Fibroblast of skin of abdomen (primary cell): ENCODE data around the gene SOX6.

Source experiments
- DNase-seq: peaks from one replicate; pipeline ENCODE4 v3.0.0-alpha.2; 2013

The SOX6 gene

DNA sequence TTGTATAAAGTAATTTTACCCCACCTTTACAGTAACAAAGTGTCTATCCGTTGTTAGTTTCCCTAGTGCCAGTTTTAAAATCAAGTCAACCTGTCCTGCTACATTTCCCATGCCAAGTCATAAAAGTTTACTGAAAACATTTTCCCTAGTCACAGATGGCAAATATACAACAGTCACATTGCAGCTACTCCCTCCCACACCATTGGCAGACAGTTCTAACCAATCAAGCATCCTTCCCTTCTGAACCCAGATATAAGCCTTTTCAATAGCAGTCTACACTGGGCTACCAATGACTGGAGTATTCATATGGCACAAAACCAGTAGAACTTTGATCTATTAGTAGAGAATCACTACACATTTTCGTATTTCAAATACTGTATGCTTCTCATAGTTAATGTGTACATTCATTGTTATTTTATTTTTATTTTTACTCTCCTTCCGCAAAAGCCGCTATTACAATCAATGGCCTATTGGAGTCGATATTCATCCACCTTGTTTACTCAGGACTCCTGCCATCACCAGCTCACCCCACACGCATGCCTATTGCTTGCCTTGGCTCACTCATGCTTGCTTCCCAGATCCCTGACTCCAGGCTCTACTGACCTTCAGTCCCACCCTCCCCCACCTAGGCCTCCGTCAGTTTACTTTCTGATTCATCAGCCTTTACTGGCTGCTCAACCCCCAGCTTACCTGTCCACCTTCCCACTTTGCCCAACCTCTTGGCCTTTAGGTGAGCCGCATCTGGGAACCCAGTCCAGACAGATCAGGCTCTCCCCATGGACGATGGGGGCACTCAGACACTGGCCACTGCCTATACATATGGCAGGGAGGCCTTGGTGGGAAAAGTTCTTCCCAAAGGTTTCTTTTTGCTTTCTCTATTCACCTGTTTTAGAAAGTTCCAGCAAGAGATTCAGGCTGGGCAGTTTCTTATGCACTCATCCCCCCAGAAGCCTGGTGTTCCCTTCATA, 408.4 kb downstream of the SOX6 start:
- DNase-seq, result no peak

DNA sequence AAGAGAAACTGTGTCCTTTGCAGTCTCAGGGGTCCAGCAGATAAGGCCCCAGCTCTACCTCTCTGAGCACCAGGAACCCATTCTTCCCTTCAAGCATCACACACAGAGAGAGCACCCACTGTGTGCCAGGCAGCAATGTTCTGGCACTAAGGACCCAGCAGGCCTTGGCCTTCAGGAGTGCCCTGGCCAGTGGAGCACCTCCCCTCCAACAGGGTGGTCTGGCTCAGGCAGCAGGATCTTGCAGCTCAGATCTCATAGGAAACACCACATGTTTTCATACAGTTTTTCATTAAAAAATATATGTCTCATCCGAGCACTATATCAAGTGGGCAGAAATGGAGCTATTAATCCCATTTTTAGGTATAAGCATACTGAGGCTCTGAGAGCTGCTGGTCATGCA, 410.6 kb downstream of the SOX6 start:
- no peak for DNase-seq

DNA sequence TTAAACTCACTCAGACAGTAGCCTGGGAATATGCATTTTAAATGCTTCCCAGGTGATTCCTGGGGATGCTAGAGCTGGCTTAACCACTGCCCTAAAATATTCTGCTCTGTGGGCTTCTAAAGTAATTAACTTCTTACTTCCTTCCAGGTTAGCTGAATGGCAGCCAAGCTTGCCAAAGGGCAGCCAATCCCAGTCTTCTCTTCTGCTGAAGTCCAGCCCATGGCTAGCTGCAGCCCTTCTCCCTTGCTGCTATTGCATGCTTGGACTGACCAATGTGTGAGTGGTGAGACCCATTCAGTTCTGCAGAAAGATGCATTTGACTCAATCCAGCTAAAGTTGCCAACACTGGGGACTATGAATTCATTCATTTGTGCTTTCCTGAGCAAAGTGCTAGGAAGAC, 411.9 kb downstream of the SOX6 start:
- no peak for DNase-seq

DNA sequence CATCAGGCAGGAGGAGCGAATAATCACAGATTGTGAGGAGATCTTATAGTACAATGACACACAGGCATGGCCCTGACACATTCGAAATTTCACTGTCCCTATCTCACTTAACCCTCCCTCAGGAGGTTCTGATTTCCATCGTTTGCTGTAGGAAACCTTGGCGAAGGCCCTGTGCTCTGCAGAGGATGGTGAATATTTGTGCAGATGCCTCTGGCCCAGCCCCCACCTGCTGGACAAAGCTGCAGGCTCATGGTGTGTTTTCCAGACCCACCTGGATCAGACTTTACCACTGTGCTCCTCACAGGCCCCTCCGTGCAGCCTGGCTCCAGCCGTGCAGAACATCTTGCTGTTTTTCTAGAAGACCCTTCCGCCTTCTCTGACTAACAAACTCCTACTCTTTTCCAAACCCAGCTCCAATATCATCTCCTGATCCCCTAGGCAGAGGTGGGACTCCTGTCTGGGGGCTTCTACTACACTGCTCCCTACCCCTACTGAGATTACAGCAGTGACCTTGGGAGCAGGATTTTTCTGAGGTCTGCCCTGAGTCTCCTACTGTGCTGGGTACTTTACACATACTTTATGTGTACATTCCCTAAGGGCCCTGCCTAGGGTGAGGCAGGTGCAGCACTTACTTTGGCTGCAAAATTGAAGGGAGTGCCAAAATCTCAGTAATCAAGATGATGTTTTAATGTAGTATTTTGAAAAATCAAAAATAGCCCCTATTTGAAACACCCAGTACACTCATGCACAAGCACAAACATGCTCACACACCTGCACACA, 412.7 kb downstream of the SOX6 start:
- DNase-seq, result no peak

DNA sequence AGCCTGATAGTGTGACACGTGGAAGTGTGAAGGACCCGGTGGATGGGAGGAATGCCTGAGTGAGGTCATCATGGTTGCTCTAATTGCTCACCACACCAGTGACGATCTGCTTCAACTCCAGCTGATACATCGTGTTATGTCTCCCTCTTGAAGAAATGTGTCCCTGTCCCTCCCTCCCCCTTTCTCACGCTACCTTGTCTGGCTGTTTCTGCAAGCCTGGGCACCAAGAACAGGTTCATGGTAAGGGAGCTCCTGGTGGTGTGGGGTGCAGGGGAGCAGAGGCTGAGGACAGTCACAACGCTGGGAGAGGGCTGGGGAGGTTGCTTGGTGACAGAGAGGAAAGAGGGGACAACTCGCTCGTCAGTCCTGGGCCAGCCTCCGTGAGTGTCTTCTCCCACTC, 413.4 kb downstream of the SOX6 start:
- no peak for DNase-seq

DNA sequence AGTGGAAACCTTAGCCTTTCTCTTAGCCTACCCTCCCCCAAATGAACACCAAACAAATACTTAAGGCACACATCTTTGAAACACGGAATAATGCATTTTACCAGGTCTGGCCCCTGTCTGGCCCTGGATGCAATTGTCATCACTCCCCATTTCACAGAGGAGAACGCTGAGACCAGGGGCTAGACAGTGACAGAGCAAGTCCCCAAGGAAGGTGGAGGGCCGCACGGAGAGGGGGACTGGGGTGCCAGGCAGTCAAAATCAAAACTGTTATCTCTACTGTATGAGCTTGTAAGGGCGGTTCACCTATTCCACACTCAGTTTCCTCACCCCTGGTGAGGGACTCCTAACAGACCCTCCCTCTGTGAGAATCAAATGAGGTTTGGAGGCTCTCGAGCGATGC, 414.2 kb downstream of the SOX6 start:
- no peak for DNase-seq

DNA sequence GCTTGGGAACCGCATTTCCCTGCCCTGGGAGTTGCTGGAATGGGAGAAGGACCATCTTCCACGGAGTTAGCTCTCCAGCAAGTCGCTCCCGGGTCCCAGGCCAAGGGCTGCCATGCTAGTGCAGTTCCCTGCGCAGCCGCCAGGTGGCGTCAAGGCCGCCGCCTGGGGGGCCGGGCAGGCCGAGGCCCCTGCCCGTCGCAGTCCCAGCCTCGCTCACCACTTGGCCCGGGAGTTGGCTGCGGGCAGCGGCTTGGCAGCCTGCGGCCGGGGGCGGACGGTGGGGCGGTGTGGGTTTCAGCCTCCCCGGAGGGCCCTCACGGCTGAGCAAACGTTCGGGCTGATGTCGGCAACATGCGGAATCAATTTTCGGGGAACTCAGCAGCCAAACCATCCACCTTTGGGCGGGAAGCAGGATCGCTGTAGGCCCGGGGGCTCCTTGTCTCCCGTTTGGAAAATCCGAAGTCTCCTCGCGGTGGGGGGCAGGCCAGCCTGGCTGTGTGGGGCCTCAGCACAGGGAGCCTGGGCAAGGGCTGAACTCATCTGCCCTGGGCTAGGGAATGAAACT, 415.1 kb downstream of the SOX6 start:
- peak; percentile 70 for DNase-seq

DNA sequence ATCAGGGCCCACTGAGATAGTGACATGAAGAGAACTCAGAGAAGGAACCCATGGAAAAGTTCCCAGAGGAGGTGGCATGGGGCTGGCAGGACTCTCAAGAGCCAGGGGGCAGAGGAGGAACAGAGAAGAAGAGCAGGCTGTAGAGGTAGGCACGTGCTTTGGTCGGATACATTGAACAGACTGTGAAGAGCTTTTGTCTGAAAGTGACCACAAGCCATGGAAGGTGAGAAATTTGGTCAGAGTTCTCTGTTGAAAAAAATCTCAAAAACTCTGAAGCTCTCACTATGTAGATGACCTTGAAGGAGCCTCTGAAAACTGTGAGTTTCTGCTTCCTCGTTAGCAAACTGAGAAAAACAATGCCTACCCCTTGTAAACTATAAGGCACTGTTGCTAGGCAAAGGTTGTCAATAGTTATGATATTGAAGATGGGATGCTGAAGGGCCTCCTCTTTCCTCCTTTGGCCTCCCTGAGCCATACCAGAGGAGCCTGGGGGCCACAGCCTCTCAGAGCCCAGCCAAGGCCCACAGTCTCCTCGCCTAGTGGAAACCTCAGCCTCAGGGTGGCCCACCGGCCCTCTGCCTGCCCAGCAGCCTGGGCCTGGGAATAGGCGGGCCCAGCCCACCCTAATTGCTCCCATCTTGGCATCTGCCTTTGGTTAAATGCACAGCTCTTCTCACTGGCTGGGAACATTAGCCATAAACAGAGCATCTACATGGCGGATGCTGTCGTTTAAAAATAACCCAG, 415.7 kb downstream of the SOX6 start:
- DNase-seq, result no peak

DNA sequence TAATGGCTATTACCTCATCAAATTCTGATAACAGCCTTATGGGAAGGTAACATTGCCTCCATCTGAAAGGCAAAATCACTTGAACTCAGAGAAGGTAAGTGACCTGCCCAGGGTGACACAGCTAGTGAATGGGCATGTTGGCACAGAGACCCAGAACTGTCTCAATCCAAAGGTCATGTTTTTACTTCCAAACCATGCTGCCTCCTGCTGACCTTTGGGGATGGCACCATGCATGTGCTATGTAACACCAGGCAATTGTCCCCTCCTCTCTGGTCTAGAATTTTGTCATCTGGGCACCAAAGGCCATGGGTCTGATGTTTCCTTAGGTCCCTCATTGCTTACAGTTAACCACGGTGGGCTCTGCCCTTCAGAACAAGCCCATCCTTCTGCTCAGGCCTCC, 417.4 kb downstream of the SOX6 start:
- no peak for DNase-seq

DNA sequence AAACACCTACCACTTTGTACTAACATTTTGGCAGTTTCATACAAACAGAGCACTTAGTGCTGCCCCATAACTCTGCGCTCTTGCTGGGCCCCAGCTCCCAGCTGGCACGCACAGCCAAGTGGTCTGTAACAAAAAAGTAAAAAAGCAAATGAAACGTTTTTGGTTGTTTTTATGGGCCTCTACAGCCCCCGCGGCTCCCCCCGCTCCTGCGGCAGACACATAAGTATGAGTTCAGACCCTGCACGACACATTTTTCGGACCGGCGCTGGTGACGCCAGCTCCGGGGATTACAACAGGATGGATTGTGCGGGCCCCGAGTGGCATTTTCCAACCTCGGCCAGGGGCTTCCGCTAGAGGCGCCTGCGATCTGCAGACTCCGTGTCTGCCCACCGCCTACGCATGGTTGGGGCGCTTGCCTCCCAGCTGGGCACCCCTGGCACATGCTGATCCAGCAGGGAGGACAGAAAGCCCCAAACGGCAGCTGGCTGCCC, 418.2 kb downstream of the SOX6 start:
- DNase-seq, result no peak

DNA sequence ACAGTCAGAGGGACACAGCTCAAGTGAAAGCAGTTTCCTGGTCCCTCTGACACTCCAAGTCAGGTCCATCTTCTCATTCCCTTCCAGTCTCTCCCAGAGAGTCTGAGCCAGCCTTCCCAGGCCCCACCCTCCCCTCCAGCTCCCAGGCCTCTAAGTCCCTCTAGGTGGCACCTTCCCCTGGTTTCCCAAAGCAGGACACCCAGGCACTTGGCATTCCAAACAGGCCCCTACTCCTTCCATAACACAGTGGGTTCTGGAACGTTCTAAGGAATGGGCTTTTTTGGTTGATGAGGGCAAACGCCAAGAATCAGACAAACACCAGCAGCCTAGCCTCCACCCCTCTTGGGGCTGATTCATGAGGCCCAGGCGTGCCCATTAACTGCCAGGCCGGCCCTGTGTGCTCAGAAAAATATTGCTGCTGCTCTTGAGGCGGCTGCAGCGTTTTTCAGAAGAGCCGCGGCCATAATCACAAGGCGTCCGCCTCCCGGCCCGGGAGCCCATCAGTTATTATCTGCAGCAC, 418.7 kb downstream of the SOX6 start:
- DNase-seq, result no peak

DNA sequence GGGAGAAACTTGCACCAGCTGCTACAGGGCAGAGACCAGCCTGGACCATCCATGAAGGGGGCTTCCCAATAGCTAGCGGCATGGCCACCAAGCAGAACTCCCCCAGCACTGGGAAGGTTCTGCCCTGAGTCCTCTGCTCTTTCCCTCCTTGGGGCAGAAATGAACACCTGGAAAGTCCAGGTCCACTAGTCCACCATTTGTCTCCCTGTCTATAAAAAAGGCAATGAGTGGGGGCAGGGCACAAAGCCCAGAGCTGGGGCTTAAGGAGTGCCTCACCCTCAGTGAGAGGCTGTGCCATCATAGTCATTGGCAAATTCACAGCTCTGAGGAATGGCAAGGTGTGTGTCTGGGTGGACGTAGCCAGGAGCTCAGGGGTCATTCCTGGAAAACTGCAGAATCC, 420.3 kb downstream of the SOX6 start:
- DNase-seq, result no peak

DNA sequence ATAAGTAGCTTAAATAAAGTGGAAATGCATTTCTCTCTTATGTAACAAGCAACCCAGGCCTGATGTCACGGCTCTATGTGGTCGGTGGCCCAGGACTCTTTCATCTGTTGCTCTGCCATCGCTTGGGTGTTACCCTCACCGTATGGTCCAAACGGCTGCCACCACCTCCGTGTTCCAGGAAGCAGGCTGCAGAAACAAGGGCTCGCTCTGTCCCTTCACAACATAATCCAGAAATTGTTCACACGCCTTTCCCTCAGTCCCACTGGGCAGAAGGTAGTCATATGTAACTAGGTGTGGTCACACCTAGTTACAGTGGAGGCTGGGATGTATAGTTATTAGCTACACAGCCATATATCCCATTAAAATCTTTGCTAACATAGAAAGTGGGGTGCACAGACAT, 421.0 kb downstream of the SOX6 start:
- no peak for DNase-seq

DNA sequence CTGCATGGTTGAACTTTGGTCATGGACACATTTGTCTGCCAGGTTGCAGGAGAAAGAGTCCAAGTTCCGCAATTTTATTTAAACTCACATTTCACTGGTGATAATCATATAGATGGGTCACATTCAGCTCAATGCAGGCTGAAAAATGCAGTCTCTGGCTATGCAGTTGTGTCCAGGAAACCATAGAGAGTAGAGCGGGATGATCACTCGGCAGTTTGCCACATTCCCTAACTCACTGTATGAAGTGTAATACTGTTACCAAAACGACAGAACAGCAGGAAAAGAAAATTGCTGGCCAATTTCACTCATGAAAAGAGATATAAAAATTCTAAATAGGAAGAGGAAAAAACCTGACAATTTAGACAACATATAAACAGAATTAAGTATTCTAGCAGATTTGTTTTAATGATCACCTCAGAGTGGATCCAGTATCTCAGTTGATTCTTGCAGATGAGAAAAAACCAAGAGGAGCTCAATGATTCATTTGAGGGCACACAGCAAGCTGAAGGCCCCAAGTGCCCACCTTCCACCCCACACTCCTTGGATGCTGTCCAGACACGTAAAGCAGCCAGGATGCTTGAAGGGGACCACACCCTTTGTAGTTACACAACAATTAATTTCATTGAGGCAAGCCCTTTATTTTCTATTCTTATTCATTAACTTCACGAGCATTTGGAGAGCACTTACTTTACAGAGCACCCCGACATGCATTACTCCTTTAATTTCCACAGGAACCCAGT, 422.3 kb downstream of the SOX6 start:
- DNase-seq, result no peak

DNA sequence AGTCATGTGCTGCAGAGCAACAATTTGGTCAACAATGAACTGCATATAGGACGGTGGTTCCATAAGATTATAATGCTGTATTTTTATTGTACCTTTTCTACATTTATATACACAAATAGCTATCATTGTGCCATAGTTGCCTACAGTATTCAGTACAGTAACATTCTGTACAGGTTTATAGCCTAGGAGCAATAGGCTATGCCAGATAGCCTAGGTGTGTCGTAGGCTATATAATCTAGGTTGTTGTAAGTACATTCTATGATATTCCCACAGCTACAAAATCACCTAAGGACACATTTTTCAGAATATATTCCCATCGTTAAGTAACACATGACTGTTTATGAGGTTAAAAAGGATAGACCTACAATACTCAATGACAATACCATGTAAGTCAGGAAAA, 423.9 kb downstream of the SOX6 start:
- DNase-seq, result no peak

DNA sequence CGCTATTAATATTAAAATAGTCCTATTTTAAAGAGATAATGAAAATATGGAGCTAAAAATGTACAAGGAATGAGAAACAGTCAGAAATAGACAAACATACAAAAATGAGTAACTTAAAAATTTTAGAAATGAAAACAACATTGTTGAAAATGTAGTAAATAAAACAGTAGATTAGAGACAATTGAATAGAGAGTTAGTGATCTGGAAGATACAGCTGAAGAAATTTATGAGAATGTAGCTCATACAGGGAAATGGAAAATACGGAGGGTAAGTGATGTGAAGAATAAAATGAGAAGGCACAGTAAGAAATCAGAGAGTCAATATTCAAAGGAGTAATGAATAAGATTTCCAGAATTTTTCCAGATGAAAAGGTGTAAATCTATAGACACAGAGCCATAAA, 424.8 kb downstream of the SOX6 start:
- DNase-seq, result no peak

DNA sequence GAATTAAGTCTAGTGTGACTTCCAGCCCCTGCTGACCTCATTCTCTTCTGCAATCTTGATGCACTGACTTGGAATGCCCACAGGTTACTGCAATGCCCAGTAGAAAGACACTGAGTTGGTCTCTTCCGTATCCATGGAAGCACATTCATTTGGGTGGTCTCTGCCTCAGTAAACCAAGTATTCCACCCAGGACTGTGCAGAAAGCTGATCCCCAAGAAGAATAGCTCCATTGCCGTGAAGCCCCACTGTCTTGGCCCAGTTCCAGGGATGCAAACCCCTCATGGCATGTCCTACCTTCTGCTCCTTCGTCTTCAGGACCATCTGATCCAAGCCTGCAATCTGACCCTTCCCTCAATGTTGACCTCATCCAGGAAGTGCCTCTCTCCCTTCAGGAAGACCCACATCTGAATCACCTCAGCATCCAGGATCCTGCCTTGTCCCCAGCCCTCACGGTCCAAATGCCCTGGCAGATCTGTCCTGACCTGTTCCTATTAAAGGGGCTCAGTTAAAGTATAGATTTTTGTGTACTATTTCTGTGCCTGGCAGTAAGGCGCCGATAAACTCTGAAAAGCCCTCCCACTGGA, 425.8 kb downstream of the SOX6 start:
- DNase-seq, result no peak

DNA sequence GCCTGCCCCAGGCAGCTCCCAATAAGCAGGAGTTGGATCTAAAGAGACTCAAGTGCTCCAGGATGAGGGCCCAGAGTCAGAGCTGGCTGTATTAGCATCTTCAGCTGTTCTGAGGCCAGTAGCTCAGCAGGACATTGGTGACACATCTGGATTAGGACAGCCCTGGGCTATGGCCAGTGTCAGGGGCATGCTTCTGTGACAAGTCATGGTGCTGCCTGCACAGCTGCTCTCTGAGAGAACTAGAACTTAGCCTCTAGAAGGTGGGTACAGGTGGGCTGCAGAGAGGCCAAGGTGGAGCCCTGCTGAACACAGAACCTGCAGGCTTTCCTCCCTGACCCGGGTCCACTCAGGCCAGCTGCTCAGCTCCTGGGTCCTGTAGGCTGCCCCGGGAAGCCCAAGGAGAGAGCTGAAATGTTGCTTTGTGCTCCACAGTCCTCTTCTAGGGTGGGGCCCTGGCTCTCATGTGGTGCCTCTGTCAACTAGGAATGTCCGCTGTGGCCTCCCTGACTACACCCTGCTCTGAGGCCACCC, 426.9 kb downstream of the SOX6 start:
- no peak for DNase-seq

DNA sequence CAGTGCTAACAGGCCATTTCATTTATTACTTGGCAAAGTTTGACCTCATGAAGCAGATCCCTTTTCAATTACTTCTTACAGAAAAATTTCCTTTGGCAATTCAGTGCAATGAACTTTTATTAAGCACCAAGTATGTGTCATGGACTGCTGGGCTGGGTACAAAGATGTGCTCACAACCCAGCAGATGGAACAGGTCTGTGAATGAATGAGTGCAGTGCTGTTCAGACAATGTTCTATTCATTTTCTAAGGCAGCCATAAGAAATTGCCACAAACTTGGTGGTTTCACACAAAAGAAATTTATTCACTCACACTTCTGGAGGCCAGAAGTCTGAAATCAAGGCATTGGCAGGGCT, 428.5 kb downstream of the SOX6 start:
- DNase-seq, result no peak

DNA sequence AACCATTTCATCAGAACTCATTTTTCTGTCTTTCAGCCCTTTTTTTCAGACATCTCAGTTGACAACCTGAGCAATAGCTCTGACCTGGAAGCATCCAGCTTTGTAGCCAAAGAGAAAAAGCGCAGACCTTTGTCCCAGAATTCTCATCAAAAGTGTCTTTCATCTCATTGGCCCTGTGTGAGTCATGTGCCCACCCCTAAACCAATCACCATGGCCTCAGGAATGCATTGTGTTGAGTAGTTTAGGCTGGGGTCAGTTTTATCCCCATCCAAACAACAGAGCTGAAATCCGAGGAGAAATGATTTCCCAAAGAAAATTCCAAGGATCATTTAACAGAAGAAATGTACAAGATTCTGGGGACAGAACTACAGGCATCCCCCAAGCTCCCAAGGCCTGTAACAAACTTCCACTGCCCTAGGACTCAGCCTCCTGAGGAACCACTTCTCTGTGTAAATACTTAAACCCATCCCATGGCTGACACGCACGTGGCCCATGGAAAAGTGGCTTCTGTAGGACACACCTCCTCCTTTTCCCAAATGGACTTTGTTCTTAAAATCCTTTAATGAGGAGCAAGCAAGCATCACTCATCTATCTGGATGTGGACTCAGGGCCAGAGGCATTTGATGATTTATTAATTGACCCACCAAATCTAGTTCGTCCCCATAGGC, 429.0 kb downstream of the SOX6 start:
- no peak for DNase-seq

DNA sequence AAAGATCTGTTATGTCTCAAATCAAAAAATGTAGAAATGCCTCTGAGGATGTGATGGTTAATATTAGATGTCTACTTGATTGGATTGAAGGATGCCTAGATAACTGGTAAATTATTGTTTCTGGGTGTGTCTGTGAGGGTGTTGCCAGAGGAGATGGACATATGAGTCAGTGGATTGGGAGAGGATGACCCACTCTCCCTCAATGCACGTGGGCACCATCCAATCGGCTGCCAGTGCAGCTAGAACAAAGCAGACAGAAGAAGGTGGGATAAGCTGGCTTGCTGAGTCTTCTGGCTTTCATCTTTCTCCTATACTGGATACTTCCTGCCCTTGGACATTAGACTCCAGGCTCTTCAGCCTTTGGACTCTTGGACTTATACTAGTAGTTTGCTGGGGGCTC, 430.3 kb downstream of the SOX6 start:
- DNase-seq, result no peak
